Gastrocnemius medialis (tissue), 4 donors: ENCODE data around the gene TANK. TPM values are rescaled to one million over a fixed set of nuclear protein-coding genes. Genes with fewer than 3 reads are reported as not detected.

Experiments
- ATAC-seq, 2 donors: fragments of 150-250 bp; one replicate each; pipeline ENCODE4 v1.9.1; 2016
- DNase-seq, 2 donors: peaks; one replicate each; pipeline ENCODE4 v3.0.0-alpha.2; 2019
- H3K27ac ChIP-seq, 4 donors: fragments of 200-600 bp; sonication (generic); 1 replicate in 1 of 4; 2 replicates in 3 of 4; pipeline ENCODE4 v1.5.1; 2016 to 2018; ENCODE audit warnings: mild to moderate bottlenecking in 2 of 4, moderate library complexity in 1 of 4
- H3K27me3 ChIP-seq, 3 donors: fragments of 200-600 bp; sonication (generic) in 2 of 3; 1 replicate in 1 of 3; 2 replicates in 2 of 3; pipeline versions ENCODE4 v1.5.1 to v1.6.0; 2016 to 2019; ENCODE audit warnings: mild to moderate bottlenecking in 1 of 3, moderate library complexity in 1 of 3
- H3K36me3 ChIP-seq, 2 donors: fragments of 200-600 bp; sonication (generic) in 1 of 2; one replicate each; pipeline ENCODE4 v1.5.1; 2017 to 2018
- H3K4me1 ChIP-seq, 2 donors: fragments of 200-600 bp; sonication (generic) in 1 of 2; one replicate each; pipeline ENCODE4 v1.5.1; 2016 to 2017; ENCODE audit warnings: mild to moderate bottlenecking in 2 of 2
- H3K4me3 ChIP-seq, 4 donors: fragments of 200-600 bp; sonication (generic) in 3 of 4; 1 replicate in 1 of 4; 2 replicates in 3 of 4; pipeline ENCODE4 v1.5.1; 2016 to 2019; ENCODE audit warnings: mild to moderate bottlenecking in 2 of 4
- H3K9me3 ChIP-seq, 3 donors: fragments of 200-600 bp; sonication (generic) in 2 of 3; 1 replicate in 1 of 3; 2 replicates in 2 of 3; pipeline ENCODE4 v1.5.1; 2016 to 2019
- POLR2A ChIP-seq, 2 donors: fragments of 450-650 bp; IDR thresholded peaks; one replicate each; pipeline ENCODE4 v1.6.1; 2017; ENCODE audit warnings: antibody characterized with exemption in 2 of 2, mild to moderate bottlenecking in 2 of 2, moderate library complexity in 2 of 2
- in situ Hi-C, 4 donors: fragments of 200-750 bp; cut with MboI; loops; one replicate each; pipeline versions ENCODE4 v1.15.0 to v1.8.0; 2017; ENCODE audit warnings: low sequenced_read_pairs in 4 of 4
- intact Hi-C: fragments of 100-400 bp; cut with DNase I; formaldehyde crosslinking; loops from one replicate; pipeline ENCODE4 v1.15.1; 2023; ENCODE audit warnings: low total_unique reads
- total RNA-seq, 4 donors: library from RNA; depleted of rRNA; stranded (reverse); fragments of >200 nt; gene quantifications; one replicate each; pipeline versions ENCODE4 v1.1.0 to v1.2.3, GENCODE V29; 2016
- TF ChIP-seq, protein P1 (sequence below), 5 experiments: fragments of 450-650 bp in 3 of 5; fragments of 200-600 bp in 2 of 5; sonication (generic) in 2 of 5; IDR thresholded peaks in 4 of 5; conservative IDR thresholded peaks in 1 of 5; 1 replicate in 4 of 5; 2 replicates in 1 of 5; pipeline ENCODE4 v1.5.1; 2016 to 2019; ENCODE audit warnings: antibody characterized with exemption in 5 of 5, mild to moderate bottlenecking in 3 of 5, moderate library complexity in 3 of 5

Gene TANK
- total RNA-seq, 4 donors from 2014 or later, result 70.3 to 103 (median 86.0) TPM

DNA sequence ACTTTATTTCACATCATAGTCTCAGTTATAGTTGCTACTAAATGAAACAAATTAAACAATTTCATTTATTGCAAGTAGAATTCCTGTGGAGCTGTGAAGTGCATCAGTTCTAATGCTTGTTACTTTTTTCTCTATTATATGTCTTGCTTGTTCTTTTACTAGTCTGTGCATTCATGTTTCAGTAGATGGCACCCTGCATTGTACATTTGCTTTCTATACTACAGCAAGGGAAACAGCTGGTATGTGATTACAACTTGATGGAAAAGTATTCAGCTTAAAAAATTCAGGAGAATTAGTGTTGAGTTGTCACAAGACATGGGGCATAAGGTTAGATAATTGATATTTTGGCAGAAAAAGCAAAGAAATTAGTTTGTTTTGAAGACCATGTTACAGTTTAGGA, 72.3 kb downstream of the TANK start:
- Histone ChIP-seq H3K9me3 (no peaks in the 10 kb centered on the region), H3K36me3 (peaks cover 0 to 21% of the 10 kb centered on the region in 2 donors), H3K27me3 (no peaks in the 10 kb centered on the region), H3K27ac (no peak overlapping the region), H3K4me1 (peaks cover 23 to 27% of the 10 kb centered on the region in 2 donors), H3K4me3 (no peak overlapping the region)
- intact Hi-C loops (no loop called here), in situ Hi-C loops (no loop called here)
- DNase-seq (no peak), ATAC-seq (no peak)
- TF ChIP-seq, protein P1, sequence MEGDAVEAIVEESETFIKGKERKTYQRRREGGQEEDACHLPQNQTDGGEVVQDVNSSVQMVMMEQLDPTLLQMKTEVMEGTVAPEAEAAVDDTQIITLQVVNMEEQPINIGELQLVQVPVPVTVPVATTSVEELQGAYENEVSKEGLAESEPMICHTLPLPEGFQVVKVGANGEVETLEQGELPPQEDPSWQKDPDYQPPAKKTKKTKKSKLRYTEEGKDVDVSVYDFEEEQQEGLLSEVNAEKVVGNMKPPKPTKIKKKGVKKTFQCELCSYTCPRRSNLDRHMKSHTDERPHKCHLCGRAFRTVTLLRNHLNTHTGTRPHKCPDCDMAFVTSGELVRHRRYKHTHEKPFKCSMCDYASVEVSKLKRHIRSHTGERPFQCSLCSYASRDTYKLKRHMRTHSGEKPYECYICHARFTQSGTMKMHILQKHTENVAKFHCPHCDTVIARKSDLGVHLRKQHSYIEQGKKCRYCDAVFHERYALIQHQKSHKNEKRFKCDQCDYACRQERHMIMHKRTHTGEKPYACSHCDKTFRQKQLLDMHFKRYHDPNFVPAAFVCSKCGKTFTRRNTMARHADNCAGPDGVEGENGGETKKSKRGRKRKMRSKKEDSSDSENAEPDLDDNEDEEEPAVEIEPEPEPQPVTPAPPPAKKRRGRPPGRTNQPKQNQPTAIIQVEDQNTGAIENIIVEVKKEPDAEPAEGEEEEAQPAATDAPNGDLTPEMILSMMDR (IDR thresholded peaks at IDR 0.05 in 4 of 5, conservative IDR thresholded peaks at IDR 0.05 in 1 of 5), result no peak
- TF ChIP-seq POLR2A (IDR thresholded peaks at IDR 0.05), result no peak

DNA sequence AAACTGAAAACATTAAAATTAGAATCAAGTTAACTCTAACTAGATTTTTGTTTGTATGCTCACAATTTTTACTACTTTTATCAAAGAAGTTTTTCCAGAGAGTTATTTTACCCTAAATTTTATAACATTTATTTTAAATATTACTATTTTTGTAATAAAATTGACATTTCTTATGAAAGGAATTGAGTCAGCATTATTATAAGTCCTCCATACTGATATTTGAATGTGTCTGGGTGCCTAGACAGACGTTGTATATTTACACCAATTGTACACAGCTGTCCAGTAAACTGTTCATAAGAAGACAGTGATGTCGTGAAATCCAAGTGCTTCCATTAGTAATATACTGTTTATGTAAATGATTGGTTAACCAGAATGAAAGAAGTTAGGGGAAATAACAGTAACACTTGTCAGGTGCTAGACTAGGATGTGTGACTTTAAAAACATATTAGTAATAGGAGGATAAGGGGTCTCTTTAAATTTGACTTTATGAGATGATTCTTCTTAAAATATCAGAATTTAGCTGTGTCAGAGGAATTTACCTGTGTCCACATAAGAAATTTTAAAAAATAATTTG, 73.7 kb downstream of the TANK start:
- Histone ChIP-seq H3K27me3 (no peaks in the 10 kb centered on the region), H3K4me1 (peaks cover 22 to 25% of the 10 kb centered on the region in 2 donors), H3K9me3 (no peaks in the 10 kb centered on the region), H3K36me3 (peaks cover 0 to 8% of the 10 kb centered on the region in 2 donors), H3K27ac (no peak overlapping the region), H3K4me3 (no peak overlapping the region)
- DNase-seq (no peak), ATAC-seq (no peak)
- intact Hi-C loops, result no loop called here
- in situ Hi-C loops, result no loop called here
- TF ChIP-seq, protein P1 (IDR thresholded peaks at IDR 0.05 in 4 of 5, conservative IDR thresholded peaks at IDR 0.05 in 1 of 5), result no peak
- no peak for TF ChIP-seq POLR2A (IDR thresholded peaks at IDR 0.05)

DNA sequence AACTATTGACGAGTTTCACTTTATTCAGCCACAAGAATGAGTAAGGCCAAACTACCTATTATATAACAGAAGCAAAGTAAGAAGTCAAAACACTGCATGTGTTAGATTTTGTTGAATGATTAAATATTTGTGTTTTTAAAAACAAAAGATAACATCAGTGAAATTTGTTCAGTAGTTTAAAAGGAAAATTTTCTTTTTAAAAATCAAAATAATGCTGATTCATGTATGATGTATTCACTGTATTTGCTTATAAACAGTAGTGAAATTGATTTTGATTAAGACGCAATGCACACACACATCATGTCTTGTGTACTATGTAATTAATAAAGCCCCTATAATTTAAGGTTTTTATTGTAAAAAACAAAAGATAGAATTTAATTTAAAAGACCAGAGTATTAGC, 74.4 kb downstream of the TANK start:
- no peaks in the 10 kb centered on the region for H3K27me3 ChIP-seq
- H3K27ac ChIP-seq, result no peak overlapping the region
- ATAC-seq (no peak), DNase-seq (no peak)
- H3K36me3 ChIP-seq, result peaks cover 0 to 8% of the 10 kb centered on the region in 2 donors
- H3K4me1 ChIP-seq, result peaks cover 21 to 25% of the 10 kb centered on the region in 2 donors
- no peak overlapping the region for H3K4me3 ChIP-seq
- TF ChIP-seq POLR2A (IDR thresholded peaks at IDR 0.05), result no peak
- TF ChIP-seq, protein P1 (IDR thresholded peaks at IDR 0.05 in 4 of 5, conservative IDR thresholded peaks at IDR 0.05 in 1 of 5), result no peak
- H3K9me3 ChIP-seq, result no peaks in the 10 kb centered on the region
- in situ Hi-C loops, result no loop called here
- intact Hi-C loops, result no loop called here

DNA sequence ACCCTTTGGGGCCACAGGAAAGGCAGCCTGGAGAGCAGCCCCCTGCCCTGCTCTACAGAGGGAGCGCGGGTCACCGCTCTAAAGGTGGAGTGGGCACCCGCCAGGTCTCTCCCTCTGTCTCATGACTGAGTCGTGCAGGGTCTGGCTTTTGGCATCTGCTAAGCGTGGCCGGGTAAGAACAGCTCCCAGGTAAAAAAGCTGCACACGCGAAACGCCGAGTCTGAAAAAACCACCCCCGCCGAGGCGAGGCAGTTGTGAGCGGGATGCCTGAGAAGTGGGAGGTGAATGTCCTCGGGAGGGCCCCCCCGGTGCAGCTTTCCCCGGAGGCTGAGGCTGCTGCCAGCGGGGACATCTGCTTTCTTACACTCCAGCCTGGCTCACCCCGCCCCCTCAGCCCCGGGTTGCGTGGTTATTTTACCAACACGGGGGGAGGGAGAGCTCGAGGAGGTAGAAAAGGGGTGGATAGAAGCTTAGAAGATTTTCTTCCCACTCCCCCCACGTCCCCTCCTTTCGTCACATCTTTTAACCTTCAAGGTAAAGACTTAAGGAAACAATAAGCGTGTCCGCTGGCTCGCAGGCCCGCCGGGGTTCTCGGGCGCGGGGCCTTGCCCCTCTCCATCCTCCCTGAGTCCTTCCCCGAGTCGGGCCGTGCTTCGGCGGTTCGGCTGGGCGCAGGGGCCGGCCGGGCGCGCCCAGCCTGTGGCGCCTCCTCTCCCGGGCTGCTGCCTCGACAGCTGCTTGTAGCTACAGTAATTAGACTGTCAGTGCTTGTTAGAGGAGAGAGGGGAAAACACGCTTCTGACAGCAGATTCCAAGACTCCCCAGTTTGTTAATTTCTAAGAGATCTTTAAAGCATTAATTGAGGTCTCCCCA, 77.4 kb downstream of the TANK start:
- peak overlapping the region in 3 of 4 donors; percentile 16 to 45 (median 27) for H3K27ac ChIP-seq
- intact Hi-C loops, result no loop called here

More for the DNA sequence above, 77.4 kb downstream of the TANK start:
- Histone ChIP-seq H3K4me1 (peaks cover 4 to 12% of the 10 kb centered on the region in 2 donors), H3K27me3 (no peaks in the 10 kb centered on the region), H3K36me3 (no peaks in the 10 kb centered on the region), H3K4me3 (peak overlapping the region; percentile 48 to 86 (median 63)), H3K9me3 (no peaks in the 10 kb centered on the region)
- TF ChIP-seq POLR2A (IDR thresholded peaks at IDR 0.05), result no peak
- TF ChIP-seq, protein P1 (IDR thresholded peaks at IDR 0.05 in 4 of 5, conservative IDR thresholded peaks at IDR 0.05 in 1 of 5), result no peak
- ATAC-seq (peak; percentile 53 to 67), DNase-seq (peak in 1 of 2 donors; percentile 54)
- in situ Hi-C loops, result no loop called here
